GM19452 (cell line): ENCODE results near the gene ZW10.
"Not testable (repeated sequence)": the region's sequence is repeated elsewhere in the genome, so short reads cannot be mapped to it uniquely, and the experiment has no call there.

Experiments used
- ATAC-seq: cut with Tn5 transposase; IDR thresholded peaks from one replicate; pipeline ENCODE4 v1.9.1; 2021; ENCODE audit not compliant: unreplicated experiment

The ZW10 gene

GRCh38 chr11:113773416-113774173 lies at the start of gene ZW10:
Gene ZW10, minus strand, starts transcription at chr11:113773692. Its CDS starts 26 bp downstream, at chr11:113773666.
- peak; percentile 99 for ATAC-seq

GRCh38 chr11:113818426-113818825 lies 44.9 kb upstream of the ZW10 start:
- no peak for ATAC-seq

GRCh38 chr11:113817626-113818025 lies 44.1 kb upstream of the ZW10 start:
- ATAC-seq, result no peak

- ATAC-seq, result no peak
These were observed 43.7 kb upstream of the ZW10 start for GRCh38 chr11:113817162-113817561.

- ATAC-seq, result no peak
These were observed 40.7 kb upstream of the ZW10 start for GRCh38 chr11:113814181-113814580.

GRCh38 chr11:113808931-113809330 lies 35.4 kb upstream of the ZW10 start:
- ATAC-seq, result no peak

- no peak for ATAC-seq
These were observed 32.9 kb upstream of the ZW10 start for GRCh38 chr11:113806406-113806805.

- no peak for ATAC-seq
These were observed 32.1 kb upstream of the ZW10 start for GRCh38 chr11:113805640-113806039.

GRCh38 chr11:113802621-113803020 lies 29.1 kb upstream of the ZW10 start:
- ATAC-seq, result no peak

GRCh38 chr11:113796663-113797259 lies 23.3 kb upstream of the ZW10 start:
- no peak for ATAC-seq

- ATAC-seq, result no peak
These were observed 16.3 kb upstream of the ZW10 start for GRCh38 chr11:113789675-113790320.

GRCh38 chr11:113789016-113789415 lies 15.5 kb upstream of the ZW10 start:
- ATAC-seq, result not testable (repeated sequence)

GRCh38 chr11:113782134-113782533 lies 8.6 kb upstream of the ZW10 start:
- ATAC-seq, result no peak

GRCh38 chr11:113781682-113782081 lies 8.2 kb upstream of the ZW10 start:
- ATAC-seq, result no peak

- no peak for ATAC-seq
These were observed 6.0 kb upstream of the ZW10 start, which contains the start of gene CLDN25 for GRCh38 chr11:113779496-113779895. Gene CLDN25, plus strand, starts transcription at chr11:113779796. Its CDS starts 0 bp downstream, at chr11:113779796.

- ATAC-seq, result no peak
These were observed 4.8 kb upstream of the ZW10 start for GRCh38 chr11:113778111-113778910.

GRCh38 chr11:113774174-113774503 lies 647 bp upstream of the ZW10 start:
- ATAC-seq, result no peak

GRCh38 chr11:113773092-113773415 lies 438 bp downstream of the ZW10 start:
- no peak for ATAC-seq

- ATAC-seq, result no peak
These were observed 1.5 kb downstream of the ZW10 start for GRCh38 chr11:113771964-113772363.

GRCh38 chr11:113764527-113765219 lies 8.8 kb downstream of the ZW10 start:
- ATAC-seq, result no peak

- ATAC-seq, result not testable (repeated sequence)
These were observed 10.5 kb downstream of the ZW10 start for GRCh38 chr11:113763040-113763439.
